CD4-positive, alpha-beta memory T cell (primary cell): Measurements from ENCODE around the gene EYA2. TPM values are rescaled to one million over a fixed set of nuclear protein-coding genes. Genes with fewer than 3 reads are reported as not detected.

ENCODE experiments used
- CTCF ChIA-PET: fragments of 350-600 bp; sonication (Branson Sonifier 250); formaldehyde crosslinking; loops from one replicate; lab custom pipeline; 2021; ENCODE audit warnings: inconsistent platforms; ENCODE audit not compliant: partially characterized antibody; lab: Charles Lee
- POLR2A ChIA-PET: fragments of 350-600 bp; sonication (Branson Sonifier 250); formaldehyde crosslinking; loops from one replicate; lab custom pipeline; 2021; ENCODE audit not compliant: partially characterized antibody; lab: Charles Lee
- DNase-seq, 5 donors: peaks; one replicate each; pipeline versions ENCODE4 v3.0.0 to v3.0.0-alpha.2; 2020 to 2022; ENCODE audit warnings: mixed read lengths in 1 of 5
- H3K27ac ChIP-seq: one replicate; pipeline ENCODE4 v1.7.0; 2013; ENCODE audit warnings: low read depth, low read length
- H3K27me3 ChIP-seq: 2 replicates; pipeline ENCODE4 v1.7.0; 2013; ENCODE audit warnings: mild to moderate bottlenecking, low read length, moderate library complexity; ENCODE audit not compliant: insufficient read depth
- H3K36me3 ChIP-seq: 2 replicates; pipeline ENCODE4 v1.7.0; 2013; ENCODE audit warnings: mild to moderate bottlenecking, low read length, moderate library complexity; ENCODE audit not compliant: insufficient read depth
- H3K4me1 ChIP-seq: 2 replicates; pipeline ENCODE4 v1.7.0; 2013; ENCODE audit warnings: mild to moderate bottlenecking, low read length, moderate library complexity; ENCODE audit not compliant: insufficient read depth
- H3K4me3 ChIP-seq, 2 donors: one replicate each; pipeline ENCODE4 v1.7.0; 2013; ENCODE audit warnings: low read length in 2 of 2, mild to moderate bottlenecking in 1 of 2
- H3K9me3 ChIP-seq, 2 donors: one replicate each; pipeline ENCODE4 v1.7.0; 2013; ENCODE audit warnings: low read length in 2 of 2, control low read depth in 1 of 2; ENCODE audit not compliant: control insufficient read depth in 1 of 2
- H3K27ac Mint-ChIP-seq, 7 donors: one replicate each; pipeline ENCODE4 v1.8.0; 2020 to 2021; ENCODE audit warnings: mixed read lengths in 7 of 7, mild to moderate bottlenecking in 6 of 7, inconsistent platforms in 3 of 7, moderate library complexity in 3 of 7
- H3K27me3 Mint-ChIP-seq, 2 donors: one replicate each; pipeline ENCODE4 v1.8.0; 2020 to 2021; ENCODE audit warnings: mixed read lengths in 2 of 2
- H3K36me3 Mint-ChIP-seq, 2 donors: one replicate each; pipeline ENCODE4 v1.8.0; 2020 to 2021; ENCODE audit warnings: mixed read lengths in 2 of 2, inconsistent platforms in 1 of 2, mild to moderate bottlenecking in 1 of 2
- H3K4me1 Mint-ChIP-seq, 4 donors: one replicate each; pipeline ENCODE4 v1.8.0; 2020 to 2021; ENCODE audit warnings: mixed read lengths in 4 of 4, mild to moderate bottlenecking in 1 of 4
- H3K4me3 Mint-ChIP-seq, 8 donors: one replicate each; pipeline ENCODE4 v1.8.0; 2020 to 2021; ENCODE audit warnings: mixed read lengths in 8 of 8, mild to moderate bottlenecking in 7 of 8, moderate library complexity in 6 of 8, inconsistent platforms in 3 of 8
- H3K9me3 Mint-ChIP-seq, 8 donors: one replicate each; pipeline ENCODE4 v1.8.0; 2020 to 2021; ENCODE audit warnings: mixed read lengths in 8 of 8, mild to moderate bottlenecking in 5 of 8, inconsistent platforms in 3 of 8, moderate library complexity in 1 of 8
- intact Hi-C: fragments of 100-400 bp; cut with micrococcal nuclease; formaldehyde crosslinking; loops from one replicate; pipeline ENCODE4 v1.15.1; 2023
- polyA plus RNA-seq, 2 donors: library from polyadenylated mRNA; unstranded; fragments of 300-500 nt; fragmentation: Illumina TruSeq; gene quantifications; one replicate each; pipeline ENCODE4 v1.2.3, GENCODE V29; 2021
- total RNA-seq, 2 experiments: library from RNA; stranded (reverse); gene quantifications; one replicate each; pipeline ENCODE4 v1.2.3, GENCODE V29; 2021

EYA2 gene
- total and polyA plus RNA-seq, 4 experiments from 2014 or later: not detected

GRCh38 chr20:47003223-47003622 is 108.6 kb downstream of the EYA2 start:
- H3K36me3 Mint-ChIP-seq: no peaks in the 10 kb centered on the region
- H3K27ac Mint-ChIP-seq: no peak overlapping the region
- CTCF ChIA-PET: no interaction called here
- no peak overlapping the region for H3K4me3 Mint-ChIP-seq
- Histone ChIP-seq H3K27me3 (no peaks in the 10 kb centered on the region), H3K4me1 (no peaks in the 10 kb centered on the region), H3K4me3 (no peak overlapping the region), H3K27ac (no peak overlapping the region), H3K9me3 (no peaks in the 10 kb centered on the region), H3K36me3 (no peaks in the 10 kb centered on the region)
- intact Hi-C loops: no loop called here
- peaks cover 14 to 27% of the 10 kb centered on the region in 2 donors for H3K27me3 Mint-ChIP-seq
- POLR2A ChIA-PET: no interaction called here
- no peaks in the 10 kb centered on the region for H3K4me1 Mint-ChIP-seq
- peaks cover 0 to 12% (median 4%) of the 10 kb centered on the region in 8 donors for H3K9me3 Mint-ChIP-seq
- DNase-seq: peak in 1 of 5 donors; percentile 5

GRCh38 chr20:47004179-47004578 is 109.5 kb downstream of the EYA2 start:
- H3K27ac Mint-ChIP-seq: no peak overlapping the region
- Histone ChIP-seq H3K4me1 (no peaks in the 10 kb centered on the region), H3K36me3 (no peaks in the 10 kb centered on the region), H3K27me3 (no peaks in the 10 kb centered on the region), H3K4me3 (no peak overlapping the region), H3K9me3 (no peaks in the 10 kb centered on the region), H3K27ac (no peak overlapping the region)
- peaks cover 12 to 21% of the 10 kb centered on the region in 2 donors for H3K27me3 Mint-ChIP-seq
- intact Hi-C loops: no loop called here
- H3K4me1 Mint-ChIP-seq: no peaks in the 10 kb centered on the region
- H3K9me3 Mint-ChIP-seq: peaks cover 0 to 12% (median 4%) of the 10 kb centered on the region in 8 donors
- POLR2A ChIA-PET: no interaction called here
- DNase-seq: no peak
- CTCF ChIA-PET: no interaction called here
- no peaks in the 10 kb centered on the region for H3K36me3 Mint-ChIP-seq
- no peak overlapping the region for H3K4me3 Mint-ChIP-seq

- H3K27me3 ChIP-seq: no peaks in the 10 kb centered on the region
- H3K27ac ChIP-seq: no peak overlapping the region
- DNase-seq: no peak
- ChIA-PET CTCF (no interaction called here), POLR2A (no interaction called here)
- Mint-ChIP-seq H3K27me3 (peaks cover 16 to 17% of the 10 kb centered on the region in 2 donors), H3K4me3 (no peak overlapping the region), H3K9me3 (peaks cover 0 to 12% (median 3%) of the 10 kb centered on the region in 8 donors), H3K36me3 (no peaks in the 10 kb centered on the region), H3K4me1 (no peaks in the 10 kb centered on the region), H3K27ac (no peak overlapping the region)
- no peaks in the 10 kb centered on the region for H3K4me1 ChIP-seq
- intact Hi-C loops: no loop called here
- no peaks in the 10 kb centered on the region for H3K9me3 ChIP-seq
- no peak overlapping the region for H3K4me3 ChIP-seq
- H3K36me3 ChIP-seq: no peaks in the 10 kb centered on the region
Observed at GRCh38 chr20:47007826-47008655, 113.4 kb downstream of the EYA2 start.

- Mint-ChIP-seq H3K9me3 (peaks cover 0 to 11% (median 3%) of the 10 kb centered on the region in 8 donors), H3K36me3 (no peaks in the 10 kb centered on the region), H3K4me1 (no peaks in the 10 kb centered on the region), H3K27me3 (peaks cover 10 to 15% of the 10 kb centered on the region in 2 donors), H3K27ac (no peak overlapping the region), H3K4me3 (no peak overlapping the region)
- no peak overlapping the region for H3K27ac ChIP-seq
- ChIA-PET CTCF (no interaction called here), POLR2A (no interaction called here)
- H3K27me3 ChIP-seq: peaks cover 3% of the 10 kb centered on the region
- no peaks in the 10 kb centered on the region for H3K4me1 ChIP-seq
- no peak overlapping the region for H3K4me3 ChIP-seq
- no peaks in the 10 kb centered on the region for H3K36me3 ChIP-seq
- intact Hi-C loops: no loop called here
- H3K9me3 ChIP-seq: no peaks in the 10 kb centered on the region
- DNase-seq: no peak
Observed at GRCh38 chr20:47008842-47009518, 114.3 kb downstream of the EYA2 start.

GRCh38 chr20:47009784-47010183 is 115.1 kb downstream of the EYA2 start:
- Histone ChIP-seq H3K36me3 (no peaks in the 10 kb centered on the region), H3K27me3 (peaks cover 3% of the 10 kb centered on the region), H3K4me3 (no peak overlapping the region), H3K9me3 (no peaks in the 10 kb centered on the region), H3K4me1 (no peaks in the 10 kb centered on the region), H3K27ac (no peak overlapping the region)
- DNase-seq: no peak
- Mint-ChIP-seq H3K4me3 (no peak overlapping the region), H3K27ac (no peak overlapping the region), H3K36me3 (no peaks in the 10 kb centered on the region), H3K27me3 (peaks cover 5 to 7% of the 10 kb centered on the region in 2 donors), H3K4me1 (no peaks in the 10 kb centered on the region), H3K9me3 (peaks cover 0 to 4% (median 0%) of the 10 kb centered on the region in 8 donors)
- intact Hi-C loops: no loop called here
- ChIA-PET CTCF (no interaction called here), POLR2A (no interaction called here)

GRCh38 chr20:47011984-47012383 is 117.3 kb downstream of the EYA2 start:
- no peaks in the 10 kb centered on the region for H3K9me3 ChIP-seq
- peak in 1 of 5 donors; percentile 3 for DNase-seq
- H3K36me3 ChIP-seq: no peaks in the 10 kb centered on the region
- Mint-ChIP-seq H3K27me3 (peaks cover 9 to 13% of the 10 kb centered on the region in 2 donors), H3K36me3 (no peaks in the 10 kb centered on the region), H3K9me3 (peaks cover 0 to 3% (median 0%) of the 10 kb centered on the region in 8 donors), H3K4me1 (no peaks in the 10 kb centered on the region), H3K27ac (peak overlapping the region in 1 of 7 donors; percentile 32), H3K4me3 (no peak overlapping the region)
- H3K4me1 ChIP-seq: no peaks in the 10 kb centered on the region
- intact Hi-C loops: no loop called here
- POLR2A ChIA-PET: no interaction called here
- no peak overlapping the region for H3K4me3 ChIP-seq
- H3K27ac ChIP-seq: no peak overlapping the region
- H3K27me3 ChIP-seq: peaks cover 3% of the 10 kb centered on the region
- CTCF ChIA-PET: no interaction called here

- CTCF ChIA-PET: no interaction called here
- no peak overlapping the region for H3K27ac Mint-ChIP-seq
- H3K4me1 ChIP-seq: no peaks in the 10 kb centered on the region
- peaks cover 9 to 14% of the 10 kb centered on the region in 2 donors for H3K27me3 Mint-ChIP-seq
- H3K4me3 ChIP-seq: no peak overlapping the region
- H3K9me3 ChIP-seq: no peaks in the 10 kb centered on the region
- H3K9me3 Mint-ChIP-seq: peaks cover 0 to 3% (median 0%) of the 10 kb centered on the region in 8 donors
- H3K27me3 ChIP-seq: peaks cover 3% of the 10 kb centered on the region
- intact Hi-C loops: no loop called here
- H3K4me1 Mint-ChIP-seq: no peaks in the 10 kb centered on the region
- POLR2A ChIA-PET: no interaction called here
- H3K4me3 Mint-ChIP-seq: no peak overlapping the region
- H3K36me3 Mint-ChIP-seq: no peaks in the 10 kb centered on the region
- DNase-seq: no peak
- no peaks in the 10 kb centered on the region for H3K36me3 ChIP-seq
- no peak overlapping the region for H3K27ac ChIP-seq
Observed at GRCh38 chr20:47013606-47014005, 119.0 kb downstream of the EYA2 start.
